Gastrocnemius medialis (tissue), 4 donors: Measurements from ENCODE around the gene SLC41A3.

Experiments
- CTCF ChIP-seq, 5 experiments: fragments of 450-650 bp in 3 of 5; fragments of 200-600 bp in 2 of 5; sonication (generic) in 2 of 5; IDR thresholded peaks in 4 of 5; conservative IDR thresholded peaks in 1 of 5; 1 replicate in 4 of 5; 2 replicates in 1 of 5; pipeline ENCODE4 v1.5.1; 2016 to 2019; ENCODE audit warnings: antibody characterized with exemption in 5 of 5, mild to moderate bottlenecking in 3 of 5, moderate library complexity in 3 of 5
- POLR2A ChIP-seq, 2 donors: fragments of 450-650 bp; IDR thresholded peaks; one replicate each; pipeline ENCODE4 v1.6.1; 2017; ENCODE audit warnings: antibody characterized with exemption in 2 of 2, mild to moderate bottlenecking in 2 of 2, moderate library complexity in 2 of 2

GRCh38 chr3:126025862-126026261, 58.1 kb downstream of the SLC41A3 start:
- TF ChIP-seq CTCF (IDR thresholded peaks at IDR 0.05 in 4 of 5, conservative IDR thresholded peaks at IDR 0.05 in 1 of 5) (no peak), POLR2A (IDR thresholded peaks at IDR 0.05) (no peak)
